ENCODE measurements around the gene F7. TPM values are rescaled to one million over a fixed set of nuclear protein-coding genes. Genes with fewer than 3 reads are reported as not detected.
A peak's percentile ranks its signal among the peaks of the same experiment; 100 is the strongest.
"Not testable (repeated sequence)": the region's sequence is repeated elsewhere in the genome, so short reads cannot be mapped to it uniquely, and the experiment has no call there.

The F7 gene
- total RNA-seq, 6 experiments from 2014 or later: 42.9 to 147 (median 84.2) TPM

DNA sequence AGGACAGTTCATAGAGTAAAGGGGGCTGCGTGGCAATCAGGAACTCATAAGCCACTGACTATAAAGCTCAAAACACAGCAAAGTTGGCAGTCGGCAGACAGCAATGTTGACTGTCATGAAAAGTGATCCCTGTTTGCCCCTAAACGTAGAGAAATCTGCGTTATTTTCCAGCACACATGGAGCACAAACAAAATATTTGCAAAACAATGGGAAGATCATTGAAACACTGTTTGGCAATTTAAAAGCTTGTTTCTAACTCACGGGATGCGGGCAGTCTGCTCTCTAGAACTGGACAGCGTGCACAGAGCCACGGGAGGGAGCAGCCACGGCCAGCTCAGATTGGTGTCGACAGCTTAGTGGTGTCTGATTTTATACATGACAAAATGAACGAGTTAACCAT, 6.4 kb upstream of the F7 start:
- no peak for TF ChIP-seq POLR2A (IDR thresholded peaks at IDR 0.05)
- DNase-seq (no peak), ATAC-seq (no peak)
- Histone ChIP-seq H3K27me3 (no peaks in the 10 kb centered on the region), H3K27ac (no peak overlapping the region), H3K9me3 (no peaks in the 10 kb centered on the region), H3K4me1 (no peaks in the 10 kb centered on the region), H3K36me3 (no peaks in the 10 kb centered on the region), H3K4me3 (no peak overlapping the region)
- intact Hi-C loops (cut with DNase I): loop anchor here in 1 of 2 donors (10.0 kb wide), 1 partner anchor 54 kb away; no protein-coding TSS in a partner anchor
- 87% methylated on average over 11 of the region's 11 CpGs for WGBS (ENCODE audit: insufficient coverage, low coverage, low lambda C conversion rate, missing lambda C conversion rate)

DNA sequence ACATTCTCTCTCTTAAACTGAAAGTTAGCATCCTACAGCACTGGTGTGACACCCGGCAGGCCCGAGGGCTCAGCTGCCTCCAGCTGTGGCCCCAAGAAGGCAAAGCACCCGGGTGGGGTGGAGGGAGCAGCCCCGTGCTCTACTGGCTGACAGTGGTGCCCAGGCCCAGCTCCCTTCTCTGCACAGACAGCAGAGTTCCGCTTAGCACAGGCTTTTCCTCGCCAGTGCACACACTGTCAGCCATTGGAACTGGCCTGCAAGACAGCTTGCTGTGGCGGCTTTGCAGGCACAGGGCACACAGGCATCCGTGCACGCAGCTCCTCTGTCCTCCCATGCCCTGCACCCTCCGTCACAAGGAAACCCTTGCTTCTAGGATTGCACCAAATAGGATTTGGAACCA, 3.3 kb upstream of the F7 start:
- WGBS (ENCODE audit: insufficient coverage, low coverage, low lambda C conversion rate, missing lambda C conversion rate): 84% methylated on average over 5 of the region's 10 CpGs
- intact Hi-C loops (cut with DNase I); H3K4me3 ChIP-seq; DNase-seq; H3K27ac ChIP-seq; ATAC-seq; H3K9me3 ChIP-seq; H3K4me1 ChIP-seq; H3K27me3 ChIP-seq; H3K36me3 ChIP-seq: not testable (repeated sequence)

DNA sequence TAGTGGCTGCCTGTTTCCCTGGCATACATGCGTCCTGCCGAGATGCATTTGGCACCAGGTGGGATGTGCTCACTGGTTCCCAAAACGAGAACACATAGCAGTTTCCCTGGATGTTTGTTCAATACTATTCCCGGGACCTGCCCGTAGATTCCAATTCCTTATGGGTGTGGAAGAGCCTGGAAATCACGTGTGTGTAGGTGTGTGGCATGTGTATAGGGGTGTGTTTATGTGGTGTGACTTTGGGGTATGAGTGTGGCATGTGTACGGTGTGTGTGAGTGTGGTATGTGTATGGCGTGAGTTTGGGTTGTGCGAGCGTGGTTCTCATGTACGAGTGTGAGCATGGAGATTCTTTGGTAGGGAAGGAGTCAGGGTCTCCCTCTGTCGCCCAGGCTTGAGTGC, 2.9 kb upstream of the F7 start:
- no peak overlapping the region for H3K27ac ChIP-seq
- TF ChIP-seq, protein P1, sequence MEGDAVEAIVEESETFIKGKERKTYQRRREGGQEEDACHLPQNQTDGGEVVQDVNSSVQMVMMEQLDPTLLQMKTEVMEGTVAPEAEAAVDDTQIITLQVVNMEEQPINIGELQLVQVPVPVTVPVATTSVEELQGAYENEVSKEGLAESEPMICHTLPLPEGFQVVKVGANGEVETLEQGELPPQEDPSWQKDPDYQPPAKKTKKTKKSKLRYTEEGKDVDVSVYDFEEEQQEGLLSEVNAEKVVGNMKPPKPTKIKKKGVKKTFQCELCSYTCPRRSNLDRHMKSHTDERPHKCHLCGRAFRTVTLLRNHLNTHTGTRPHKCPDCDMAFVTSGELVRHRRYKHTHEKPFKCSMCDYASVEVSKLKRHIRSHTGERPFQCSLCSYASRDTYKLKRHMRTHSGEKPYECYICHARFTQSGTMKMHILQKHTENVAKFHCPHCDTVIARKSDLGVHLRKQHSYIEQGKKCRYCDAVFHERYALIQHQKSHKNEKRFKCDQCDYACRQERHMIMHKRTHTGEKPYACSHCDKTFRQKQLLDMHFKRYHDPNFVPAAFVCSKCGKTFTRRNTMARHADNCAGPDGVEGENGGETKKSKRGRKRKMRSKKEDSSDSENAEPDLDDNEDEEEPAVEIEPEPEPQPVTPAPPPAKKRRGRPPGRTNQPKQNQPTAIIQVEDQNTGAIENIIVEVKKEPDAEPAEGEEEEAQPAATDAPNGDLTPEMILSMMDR (IDR thresholded peaks at IDR 0.05): no peak
- TF ChIP-seq POLR2A (IDR thresholded peaks at IDR 0.05): no peak
- intact Hi-C loops (cut with DNase I): no loop called here
- DNase-seq (no peak), ATAC-seq (no peak)
- H3K36me3 ChIP-seq: no peaks in the 10 kb centered on the region
- peaks cover 0 to 6% (median 2%) of the 10 kb centered on the region in 4 donors for H3K4me1 ChIP-seq
- 88% methylated on average over 7 of the region's 12 CpGs for WGBS (ENCODE audit: insufficient coverage, low coverage, low lambda C conversion rate, missing lambda C conversion rate)
- H3K9me3 ChIP-seq: no peaks in the 10 kb centered on the region
- H3K4me3 ChIP-seq: no peak overlapping the region
- no peaks in the 10 kb centered on the region for H3K27me3 ChIP-seq

DNA sequence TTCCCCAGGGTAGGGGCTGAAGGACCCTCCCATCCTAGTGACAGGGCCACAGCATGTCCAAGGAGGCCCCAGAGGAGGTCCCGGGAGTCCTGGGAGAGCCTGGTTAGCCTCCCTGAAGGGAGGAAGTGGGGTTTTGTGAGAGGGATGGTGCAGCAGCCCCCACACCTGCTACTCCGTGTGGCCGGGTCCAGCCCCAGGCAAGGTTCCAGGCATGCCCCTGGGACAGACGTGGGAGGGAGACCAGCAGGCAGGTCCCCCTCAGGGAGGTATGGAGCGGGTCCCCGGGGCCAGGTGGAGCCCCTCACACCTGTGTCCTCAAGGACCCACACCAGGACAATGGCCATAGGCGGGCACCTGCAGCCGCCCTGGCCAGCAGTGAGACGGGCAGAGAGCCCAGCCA, 1.9 kb upstream of the F7 start:
- no peak overlapping the region for H3K4me3 ChIP-seq
- peaks cover 0 to 6% (median 2%) of the 10 kb centered on the region in 4 donors for H3K4me1 ChIP-seq
- H3K27me3 ChIP-seq: no peaks in the 10 kb centered on the region
- H3K36me3 ChIP-seq: no peaks in the 10 kb centered on the region
- H3K27ac ChIP-seq: no peak overlapping the region
- H3K9me3 ChIP-seq: no peaks in the 10 kb centered on the region
- no CpG with 5 or more reads among the region's 9 CpGs for WGBS (ENCODE audit: insufficient coverage, low coverage, low lambda C conversion rate, missing lambda C conversion rate)
- TF ChIP-seq, protein P1 (IDR thresholded peaks at IDR 0.05): no peak
- TF ChIP-seq POLR2A (IDR thresholded peaks at IDR 0.05): no peak
- intact Hi-C loops (cut with DNase I): no loop called here
- ATAC-seq (no peak), DNase-seq (no peak)

DNA sequence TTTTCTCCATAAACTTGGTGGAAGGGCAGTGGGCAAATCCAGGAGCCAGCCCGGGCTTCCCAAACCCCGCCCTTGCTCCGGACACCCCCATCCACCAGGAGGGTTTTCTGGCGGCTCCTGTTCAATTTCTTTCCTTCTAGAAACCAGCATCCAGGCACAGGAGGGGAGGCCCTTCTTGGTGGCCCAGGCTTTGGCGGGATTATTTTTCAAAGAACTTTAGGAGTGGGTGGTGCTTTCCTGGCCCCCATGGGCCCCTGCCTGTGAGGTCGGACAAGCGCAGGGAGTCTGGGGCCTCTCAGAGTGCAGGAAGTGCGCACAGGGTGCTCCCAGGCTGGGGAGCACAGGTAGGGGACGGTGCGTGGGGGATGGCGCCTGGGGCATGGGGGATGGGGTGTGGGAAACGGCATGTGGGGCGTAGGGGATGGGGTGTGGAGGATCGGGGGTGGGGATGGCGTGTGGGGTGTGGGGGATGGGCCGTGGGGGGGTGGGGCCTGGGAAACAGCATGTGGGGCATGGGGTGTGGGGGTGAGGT, 396 bp downstream of the F7 start:
- Histone ChIP-seq H3K9me3 (no peaks in the 10 kb centered on the region), H3K27me3 (no peaks in the 10 kb centered on the region), H3K4me1 (peaks cover 0 to 6% (median 2%) of the 10 kb centered on the region in 4 donors), H3K4me3 (peak overlapping the region; percentile 49 to 79 (median 65)), H3K36me3 (no peaks in the 10 kb centered on the region), H3K27ac (peak overlapping the region; percentile 70 to 97 (median 96))
- no peak for DNase-seq
- TF ChIP-seq, protein P1 (IDR thresholded peaks at IDR 0.05): no peak
- no peak for TF ChIP-seq POLR2A (IDR thresholded peaks at IDR 0.05)
- WGBS (ENCODE audit: insufficient coverage, low coverage, low lambda C conversion rate, missing lambda C conversion rate): 29% methylated on average over 14 of the region's 16 CpGs
- ATAC-seq: peak; percentile 23 to 40 (median 35)
- intact Hi-C loops (cut with DNase I): no loop called here
